ES-I3 (cell line): Measurements from ENCODE around the gene UBL4A.

ENCODE experiments used
- H3K36me3 ChIP-seq: 2 replicates; pipeline ENCODE4 v1.6.1; 2013; ENCODE audit warnings: mild to moderate bottlenecking, low read length, control low read depth, moderate library complexity; ENCODE audit not compliant: insufficient read depth
- H3K4me1 ChIP-seq: 2 replicates; pipeline ENCODE4 v1.6.1; 2013; ENCODE audit warnings: mild to moderate bottlenecking, control low read depth, low read length; ENCODE audit not compliant: insufficient read depth
- H3K9ac ChIP-seq: 2 replicates; pipeline ENCODE4 v1.6.1; 2013; ENCODE audit warnings: low read depth, mild to moderate bottlenecking, low read length, moderate library complexity
- H3K9me3 ChIP-seq: 2 replicates; pipeline ENCODE4 v1.6.1; 2013; ENCODE audit warnings: mild to moderate bottlenecking, low read length, moderate library complexity; ENCODE audit not compliant: control insufficient read depth, insufficient read depth

The UBL4A gene

GRCh38 chrX:154486396-154487207, at the start of gene UBL4A:
Gene UBL4A (minus strand): TSS chrX:154486615. CDS start chrX:154486584, 31 bp downstream.
- H3K4me1 ChIP-seq: no peaks in the 10 kb centered on the region; the same call in 1 of the 2 replicates
- no peaks in the 10 kb centered on the region; the same call in 1 of the 2 replicates for H3K36me3 ChIP-seq
- H3K9me3 ChIP-seq: no peaks in the 10 kb centered on the region
- H3K9ac ChIP-seq: peak within 1 kb of the TSS; percentile 56

- no peaks in the 10 kb centered on the region; the same call in 1 of the 2 replicates for H3K36me3 ChIP-seq
- H3K4me1 ChIP-seq: peaks cover 6% of the 10 kb centered on the region; the same call in 1 of the 2 replicates
- no peaks in the 10 kb centered on the region for H3K9me3 ChIP-seq
- H3K9ac ChIP-seq: no peak overlapping the region
Observed at GRCh38 chrX:154535892-154536291, 49.5 kb upstream of the UBL4A start.

GRCh38 chrX:154534526-154535322, 48.3 kb upstream of the UBL4A start:
- Histone ChIP-seq H3K9me3 (no peaks in the 10 kb centered on the region), H3K9ac (no peak overlapping the region), H3K4me1 (peaks cover 7% of the 10 kb centered on the region; the same call in 1 of the 2 replicates), H3K36me3 (no peaks in the 10 kb centered on the region; the same call in 1 of the 2 replicates)

- Histone ChIP-seq H3K4me1 (peaks cover 7% of the 10 kb centered on the region; the same call in 1 of the 2 replicates), H3K36me3 (no peaks in the 10 kb centered on the region; the same call in 1 of the 2 replicates), H3K9me3 (no peaks in the 10 kb centered on the region), H3K9ac (no peak overlapping the region)
Observed at GRCh38 chrX:154532690-154533089, 46.3 kb upstream of the UBL4A start.

DNA sequence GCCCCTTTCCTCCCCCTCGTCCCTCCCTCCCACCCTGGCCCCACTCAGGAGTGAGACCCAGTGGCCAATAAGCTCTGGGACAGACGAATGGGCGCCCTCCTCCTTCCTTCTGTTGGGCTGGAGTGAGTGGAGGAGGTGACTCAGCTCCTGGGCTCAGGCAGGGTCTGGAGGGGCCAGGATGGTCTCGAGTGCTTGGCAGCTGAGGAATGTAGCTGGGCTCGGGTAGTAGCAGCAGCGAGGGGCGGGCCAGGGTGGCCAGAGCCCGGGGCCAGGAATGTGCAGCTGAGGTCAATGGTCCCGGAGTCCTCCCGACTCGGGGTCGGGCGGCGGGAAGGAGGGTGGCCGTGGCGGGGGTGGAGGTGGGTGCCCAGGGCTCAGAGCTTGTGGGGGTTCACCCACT, 45.2 kb upstream of the UBL4A start:
- peaks cover 11% of the 10 kb centered on the region; the same call in 1 of the 2 replicates for H3K4me1 ChIP-seq
- no peak overlapping the region for H3K9ac ChIP-seq
- no peaks in the 10 kb centered on the region for H3K9me3 ChIP-seq
- no peaks in the 10 kb centered on the region; the same call in 1 of the 2 replicates for H3K36me3 ChIP-seq

DNA sequence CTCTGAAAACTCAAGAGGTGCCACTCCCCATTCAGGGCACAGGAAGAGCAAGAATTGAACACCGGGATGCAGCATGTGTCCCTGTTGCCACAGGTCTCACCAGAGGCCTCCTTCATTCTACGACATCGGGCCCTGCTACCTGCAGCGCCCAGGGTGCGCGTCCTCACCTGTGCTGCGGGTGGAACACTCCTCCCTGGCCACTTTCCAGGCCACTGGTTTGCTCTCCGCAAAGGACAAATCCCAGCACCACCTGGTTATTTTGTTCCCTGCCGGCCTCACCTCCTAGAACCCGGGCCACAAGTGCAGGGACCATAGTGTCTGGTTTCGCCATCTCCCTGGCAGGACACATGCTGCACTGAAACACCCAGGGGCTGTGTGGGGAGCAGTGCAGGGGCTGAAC, 43.9 kb upstream of the UBL4A start:
- Histone ChIP-seq H3K4me1 (peaks cover 11% of the 10 kb centered on the region; the same call in 1 of the 2 replicates), H3K36me3 (no peaks in the 10 kb centered on the region; the same call in 1 of the 2 replicates), H3K9me3 (no peaks in the 10 kb centered on the region), H3K9ac (no peak overlapping the region)

DNA sequence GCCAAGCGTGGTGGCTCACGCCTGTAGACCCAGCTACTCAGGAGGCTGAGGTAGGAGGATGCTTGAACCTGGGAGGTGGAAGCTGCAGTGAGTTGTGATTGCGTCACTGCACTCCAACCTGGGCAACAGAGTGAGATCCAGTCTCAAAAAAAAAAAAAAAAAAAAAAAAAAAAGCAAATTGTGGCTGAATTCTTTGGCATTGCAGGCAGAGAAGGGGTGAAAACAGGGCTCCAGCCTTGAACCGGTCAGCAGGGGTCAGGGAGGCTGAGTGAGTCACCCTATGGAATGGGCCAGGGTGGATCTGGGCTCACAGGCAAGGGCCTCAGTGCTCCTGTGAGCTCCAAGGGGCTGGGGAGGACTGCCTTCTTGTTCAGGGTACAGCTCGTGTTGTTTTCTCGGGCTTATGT, 42.8 kb upstream of the UBL4A start:
- H3K36me3 ChIP-seq: no peaks in the 10 kb centered on the region; the same call in 1 of the 2 replicates
- H3K4me1 ChIP-seq: peaks cover 11% of the 10 kb centered on the region; the same call in 1 of the 2 replicates
- no peak overlapping the region for H3K9ac ChIP-seq
- no peaks in the 10 kb centered on the region for H3K9me3 ChIP-seq

DNA sequence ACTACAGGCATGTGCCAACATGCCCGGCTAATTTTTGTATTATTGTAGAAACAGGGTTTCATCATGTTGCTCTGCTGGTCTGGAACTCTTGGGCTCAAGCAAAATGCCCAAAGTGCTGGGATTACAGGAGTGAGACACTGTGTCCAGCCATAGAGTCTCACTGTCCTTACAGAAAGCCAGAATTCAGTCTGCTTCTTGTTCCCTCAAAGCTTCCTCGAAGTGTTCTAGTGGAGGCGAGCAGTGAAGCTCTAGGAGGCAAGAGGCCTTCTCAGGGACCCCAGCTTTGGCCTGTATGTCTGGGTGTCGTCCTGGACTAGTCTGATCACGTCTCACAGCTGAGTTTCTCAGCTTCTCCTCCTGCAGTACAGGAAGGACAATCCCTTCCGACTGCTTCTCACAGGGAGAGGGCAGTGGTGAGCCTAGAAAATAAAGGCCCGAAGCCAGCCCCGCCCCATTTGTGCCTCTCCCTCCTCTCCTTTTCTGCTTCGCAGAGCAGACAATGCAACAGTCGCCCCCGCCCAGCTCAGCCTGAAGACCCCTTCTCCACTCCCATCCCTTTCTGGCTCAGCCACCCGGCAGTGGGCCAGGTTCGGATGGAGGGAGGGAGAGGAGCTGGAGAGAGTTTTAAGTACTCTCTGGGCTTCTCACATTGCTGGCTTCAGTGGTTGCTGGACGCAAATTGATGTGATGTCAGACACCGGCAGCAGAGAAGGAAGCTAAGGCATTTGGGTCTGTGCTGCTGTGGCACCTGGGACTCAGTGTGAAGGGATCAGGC, 40.7 kb upstream of the UBL4A start:
- Histone ChIP-seq H3K36me3 (no peaks in the 10 kb centered on the region), H3K9ac (peak overlapping the region; percentile 57), H3K4me1 (peaks cover 11% of the 10 kb centered on the region; the same call in 1 of the 2 replicates), H3K9me3 (no peaks in the 10 kb centered on the region)

- Histone ChIP-seq H3K4me1 (peaks cover 5% of the 10 kb centered on the region; the same call in 1 of the 2 replicates), H3K9me3 (no peaks in the 10 kb centered on the region), H3K9ac (no peak overlapping the region), H3K36me3 (no peaks in the 10 kb centered on the region)
Observed at GRCh38 chrX:154525606-154526490, 39.4 kb upstream of the UBL4A start.

GRCh38 chrX:154519389-154519788, 33.0 kb upstream of the UBL4A start:
- no peaks in the 10 kb centered on the region for H3K36me3 ChIP-seq
- no peak overlapping the region for H3K9ac ChIP-seq
- no peaks in the 10 kb centered on the region for H3K9me3 ChIP-seq
- H3K4me1 ChIP-seq: peaks cover 5% of the 10 kb centered on the region; the same call in 1 of the 2 replicates

DNA sequence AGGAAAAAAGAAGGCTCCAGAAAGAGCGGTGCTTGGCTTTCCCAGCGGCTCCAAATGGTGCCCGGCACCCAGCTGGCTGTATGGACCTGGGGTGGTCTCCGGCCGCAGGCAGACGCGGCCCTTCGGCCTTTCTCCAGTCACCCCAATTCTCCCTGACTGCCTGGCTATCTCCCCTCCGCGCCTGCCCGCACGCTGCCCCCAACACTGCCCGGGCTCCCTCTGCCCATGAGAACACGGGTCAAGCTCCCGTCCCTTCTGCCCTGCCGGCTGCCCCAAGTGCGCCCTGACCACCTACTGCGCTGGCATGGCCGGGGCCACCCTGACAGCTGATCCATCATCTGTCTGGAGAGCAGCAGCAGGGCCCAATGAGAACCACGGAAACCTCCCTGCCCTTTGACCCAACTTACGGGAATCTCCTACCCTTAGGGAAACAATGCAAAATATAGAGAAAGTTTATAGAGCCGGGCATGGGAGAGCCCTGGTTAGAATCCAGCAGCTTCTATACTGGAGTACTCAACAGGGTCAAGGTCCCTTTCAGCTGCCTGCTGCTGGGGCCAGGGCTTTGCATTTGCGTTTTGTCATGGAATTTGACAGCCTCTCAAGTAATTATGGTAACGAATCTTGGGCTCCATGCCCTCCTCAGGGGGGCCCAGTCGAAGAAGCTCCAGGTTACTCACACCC, 30.8 kb upstream of the UBL4A start:
- Histone ChIP-seq H3K9me3 (no peaks in the 10 kb centered on the region), H3K9ac (peak overlapping the region; percentile 67; the same call in 1 of the 2 replicates), H3K4me1 (peaks cover 5% of the 10 kb centered on the region; the same call in 1 of the 2 replicates), H3K36me3 (no peaks in the 10 kb centered on the region)

DNA sequence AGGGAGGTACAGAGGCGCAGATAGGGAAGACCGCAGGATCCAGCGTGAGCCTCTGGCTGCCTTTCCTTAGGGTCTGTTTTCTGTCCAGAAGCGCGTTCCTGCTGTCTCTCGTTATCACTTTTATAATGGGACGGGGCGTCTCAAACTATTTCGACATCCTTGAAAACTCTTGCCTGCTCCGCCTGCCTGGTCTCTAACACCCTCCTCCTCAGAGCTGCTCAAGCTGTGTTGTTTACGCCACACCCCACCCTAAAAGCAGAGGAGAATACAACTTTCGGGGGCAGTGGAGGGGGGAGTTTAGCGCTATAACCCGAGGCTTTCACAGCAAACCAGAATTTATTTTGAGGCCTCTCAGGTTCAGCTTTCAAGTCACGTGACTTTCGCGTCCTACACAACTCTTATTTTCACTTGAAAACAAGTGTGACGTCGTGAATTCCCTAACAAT, 30.3 kb upstream of the UBL4A start:
- no peaks in the 10 kb centered on the region for H3K36me3 ChIP-seq
- no peaks in the 10 kb centered on the region for H3K9me3 ChIP-seq
- peaks cover 5% of the 10 kb centered on the region; the same call in 1 of the 2 replicates for H3K4me1 ChIP-seq
- peak overlapping the region; percentile 67; the same call in 1 of the 2 replicates for H3K9ac ChIP-seq
